BLaER1 treated with 17β-estradiol and CSF1 and Interleukin-3, amounts not matched to agents 10 nM and 100 nM (cell line): ENCODE data around the gene CHRNA4.
A peak's percentile ranks its signal among the peaks of the same experiment; 100 is the strongest.

Source experiments
- H3K27ac ChIP-seq, 11 experiments: shearing (Covaris generic); formaldehyde crosslinking; 2 replicates each; pipeline ENCODE4 v1.8.1; 2022
- H3K27me3 ChIP-seq, 11 experiments: shearing (Covaris generic); formaldehyde crosslinking; 2 replicates each; pipeline ENCODE4 v1.8.1; 2022
- H3K36me3 ChIP-seq, 11 experiments: shearing (Covaris generic); formaldehyde crosslinking; 2 replicates each; pipeline ENCODE4 v1.8.1; 2022
- H3K4me1 ChIP-seq, 10 experiments: shearing (Covaris generic); formaldehyde crosslinking; 2 replicates each; pipeline ENCODE4 v1.8.1; 2022
- H3K4me2 ChIP-seq, 11 experiments: shearing (Covaris generic); formaldehyde crosslinking; 2 replicates each; pipeline ENCODE4 v1.8.1; 2022
- H3K4me3 ChIP-seq, 10 experiments: shearing (Covaris generic); formaldehyde crosslinking; 2 replicates each; pipeline ENCODE4 v1.8.1; 2022
- H3K9ac ChIP-seq, 11 experiments: shearing (Covaris generic); formaldehyde crosslinking; 2 replicates each; pipeline ENCODE4 v1.8.1; 2022
- H3K9me3 ChIP-seq, 11 experiments: shearing (Covaris generic); formaldehyde crosslinking; replicated peaks in 1 of 11; 2 replicates each; pipeline ENCODE4 v1.8.1; 2022
- H4K20me1 ChIP-seq, 11 experiments: shearing (Covaris generic); formaldehyde crosslinking; 2 replicates each; pipeline ENCODE4 v1.8.1; 2022
- Cebpa-rat ChIP-seq, 11 experiments: shearing (Covaris generic); IDR thresholded peaks; 2 replicates each; pipeline ENCODE4 v1.8.1; 2022

CHRNA4 gene

GRCh38 chr20:63327231-63327745, 33.9 kb downstream of the CHRNA4 start:
- Histone ChIP-seq H3K4me2 (peak overlapping the region; percentile 57 to 98 (median 90); a peak in 19 of 22 replicates), H3K4me1 (peaks cover 26 to 38% (median 29%) of the 10 kb centered on the region in 10 experiments), H3K27ac (peak overlapping the region; percentile 52 to 81 (median 76); a peak in 21 of 22 replicates), H3K9me3 (peaks cover 5 to 23% (median 10%) of the 10 kb centered on the region in 11 experiments; a peak in 18 of 22 replicates), H4K20me1 (peaks cover 0 to 8% (median 0%) of the 10 kb centered on the region in 11 experiments; a peak in 1 of 22 replicates), H3K27me3 (no peaks in the 10 kb centered on the region), H3K9ac (peak overlapping the region in 4 of 11 experiments; percentile 46 to 60 (median 50); a peak in 4 of 22 replicates), H3K4me3 (no peak overlapping the region), H3K36me3 (no peaks in the 10 kb centered on the region)
- TF ChIP-seq Cebpa-rat (IDR thresholded peaks at IDR 0.05): no peak

- Histone ChIP-seq H3K4me3 (peak overlapping the region in 6 of 10 experiments; percentile 8 to 40 (median 18); a peak in 6 of 20 replicates), H3K9ac (peak overlapping the region in 8 of 11 experiments; percentile 8 to 60 (median 44); a peak in 12 of 22 replicates), H3K27me3 (no peaks in the 10 kb centered on the region), H3K4me2 (peak overlapping the region; percentile 57 to 98 (median 90)), H3K27ac (peak overlapping the region; percentile 52 to 81 (median 76)), H4K20me1 (peaks cover 0 to 8% (median 0%) of the 10 kb centered on the region in 11 experiments; a peak in 1 of 22 replicates), H3K9me3 (peaks cover 0 to 17% (median 3%) of the 10 kb centered on the region in 11 experiments; a peak in 14 of 22 replicates), H3K36me3 (no peaks in the 10 kb centered on the region), H3K4me1 (peaks cover 26 to 38% (median 29%) of the 10 kb centered on the region in 10 experiments)
- no peak for TF ChIP-seq Cebpa-rat (IDR thresholded peaks at IDR 0.05)
These were observed 34.6 kb downstream of the CHRNA4 start for GRCh38 chr20:63326314-63327230.

- Histone ChIP-seq H3K27me3 (no peaks in the 10 kb centered on the region), H3K4me2 (peak overlapping the region; percentile 57 to 98 (median 90)), H3K27ac (peak overlapping the region; percentile 52 to 81 (median 76); a peak in 21 of 22 replicates), H3K36me3 (no peaks in the 10 kb centered on the region), H3K4me3 (peak overlapping the region in 3 of 10 experiments; percentile 9 to 40 (median 16); a peak in 4 of 20 replicates), H3K4me1 (peaks cover 26 to 38% (median 29%) of the 10 kb centered on the region in 10 experiments), H4K20me1 (peaks cover 0 to 8% (median 0%) of the 10 kb centered on the region in 11 experiments; a peak in 1 of 22 replicates), H3K9me3 (peaks cover 0 to 13% (median 0%) of the 10 kb centered on the region in 11 experiments; a peak in 9 of 22 replicates), H3K9ac (peak overlapping the region in 7 of 11 experiments; percentile 19 to 60 (median 46); a peak in 11 of 22 replicates)
- no peak for TF ChIP-seq Cebpa-rat (IDR thresholded peaks at IDR 0.05)
These were observed 35.4 kb downstream of the CHRNA4 start for GRCh38 chr20:63325554-63326313.

- Histone ChIP-seq H3K27me3 (no peaks in the 10 kb centered on the region), H3K4me1 (peaks cover 26 to 38% (median 29%) of the 10 kb centered on the region in 10 experiments), H3K9me3 (peaks cover 0 to 13% (median 0%) of the 10 kb centered on the region in 11 experiments; a peak in 9 of 22 replicates), H3K4me3 (no peak overlapping the region), H4K20me1 (peaks cover 0 to 8% (median 0%) of the 10 kb centered on the region in 11 experiments; a peak in 1 of 22 replicates), H3K36me3 (no peaks in the 10 kb centered on the region), H3K27ac (peak overlapping the region in 7 of 11 experiments; percentile 25 to 81 (median 77); a peak in 8 of 22 replicates), H3K9ac (0 out of 22 replicates have a peak overlapping the region, but pooled peaks of 1 of the 11 experiments have one; percentile 19), H3K4me2 (peak overlapping the region; percentile 0 to 98 (median 90); a peak in 14 of 22 replicates)
- TF ChIP-seq Cebpa-rat (IDR thresholded peaks at IDR 0.05): no peak
These were observed 36.1 kb downstream of the CHRNA4 start for GRCh38 chr20:63325021-63325471.

- Histone ChIP-seq H3K4me1 (peaks cover 26 to 38% (median 29%) of the 10 kb centered on the region in 10 experiments), H3K4me3 (no peak overlapping the region), H3K9ac (no peak overlapping the region), H3K9me3 (peaks cover 0 to 13% (median 0%) of the 10 kb centered on the region in 11 experiments; a peak in 9 of 22 replicates), H4K20me1 (peaks cover 0 to 8% (median 0%) of the 10 kb centered on the region in 11 experiments; a peak in 1 of 22 replicates), H3K4me2 (no peak overlapping the region), H3K27ac (no peak overlapping the region), H3K36me3 (no peaks in the 10 kb centered on the region), H3K27me3 (no peaks in the 10 kb centered on the region)
- no peak for TF ChIP-seq Cebpa-rat (IDR thresholded peaks at IDR 0.05)
These were observed 37.7 kb downstream of the CHRNA4 start for GRCh38 chr20:63323357-63323981.

GRCh38 chr20:63322933-63323273, 38.2 kb downstream of the CHRNA4 start:
- no peak overlapping the region for H3K9ac ChIP-seq
- peaks cover 0 to 13% (median 0%) of the 10 kb centered on the region in 11 experiments; a peak in 9 of 22 replicates for H3K9me3 ChIP-seq
- H3K4me1 ChIP-seq: peaks cover 26 to 36% (median 29%) of the 10 kb centered on the region in 10 experiments
- no peak for TF ChIP-seq Cebpa-rat (IDR thresholded peaks at IDR 0.05)
- H3K36me3 ChIP-seq: no peaks in the 10 kb centered on the region
- peaks cover 0 to 5% (median 0%) of the 10 kb centered on the region in 11 experiments; a peak in 1 of 22 replicates for H4K20me1 ChIP-seq
- H3K4me3 ChIP-seq: no peak overlapping the region
- no peak overlapping the region for H3K4me2 ChIP-seq
- H3K27ac ChIP-seq: no peak overlapping the region
- no peaks in the 10 kb centered on the region for H3K27me3 ChIP-seq

- no peaks in the 10 kb centered on the region for H3K36me3 ChIP-seq
- no peak overlapping the region for H3K9ac ChIP-seq
- no peak overlapping the region for H3K4me3 ChIP-seq
- no peak overlapping the region for H3K4me2 ChIP-seq
- peaks cover 25 to 31% (median 27%) of the 10 kb centered on the region in 10 experiments for H3K4me1 ChIP-seq
- no peaks in the 10 kb centered on the region for H3K27me3 ChIP-seq
- H3K27ac ChIP-seq: no peak overlapping the region
- no peaks in the 10 kb centered on the region; a peak in 1 of 22 replicates for H4K20me1 ChIP-seq
- H3K9me3 ChIP-seq: peaks cover 0 to 13% (median 0%) of the 10 kb centered on the region in 11 experiments; a peak in 9 of 22 replicates
- TF ChIP-seq Cebpa-rat (IDR thresholded peaks at IDR 0.05): no peak
These were observed 38.8 kb downstream of the CHRNA4 start for GRCh38 chr20:63322146-63322932.
